GM18520 (cell line): ENCODE results near the gene CCHCR1.

Experiments
- ATAC-seq: cut with Tn5 transposase; IDR thresholded peaks from one replicate; pipeline ENCODE4 v1.9.1; 2021; ENCODE audit not compliant: unreplicated experiment

Gene CCHCR1

GRCh38 chr6:31112478-31112877, 45.1 kb downstream of the CCHCR1 start, which contains the start of gene C6orf15:
C6orf15 (minus strand) TSS chr6:31112575; CDS start chr6:31112555, 20 bp downstream.
- ATAC-seq: no peak

GRCh38 chr6:31111712-31112111, 45.9 kb downstream of the CCHCR1 start:
- no peak for ATAC-seq

GRCh38 chr6:31110825-31111582, 46.6 kb downstream of the CCHCR1 start:
- no peak for ATAC-seq

GRCh38 chr6:31107052-31107451, 50.5 kb downstream of the CCHCR1 start:
- ATAC-seq: no peak

GRCh38 chr6:31103136-31103535, 54.5 kb downstream of the CCHCR1 start:
- ATAC-seq: no peak

- no peak for ATAC-seq
Observed at GRCh38 chr6:31098449-31098938, 59.1 kb downstream of the CCHCR1 start.

- ATAC-seq: no peak
Observed at GRCh38 chr6:31096656-31097055, 60.9 kb downstream of the CCHCR1 start.

- ATAC-seq: no peak
Observed at GRCh38 chr6:31096215-31096614, 61.4 kb downstream of the CCHCR1 start.

- no peak for ATAC-seq
Observed at GRCh38 chr6:31094389-31094881, 63.2 kb downstream of the CCHCR1 start.

- ATAC-seq: no peak
Observed at GRCh38 chr6:31092769-31093505, 64.7 kb downstream of the CCHCR1 start.
